Activated naive CD4-positive, alpha-beta T cell treated with anti-CD3 and anti-CD28 coated beads, Interleukin-2, amount 50 U/mL, for 72 hours (primary cell): ENCODE data around the gene PGBD5. TPM values are rescaled to one million over a fixed set of nuclear protein-coding genes. Genes with fewer than 3 reads are reported as not detected.
"Not testable (repeated sequence)": the region's sequence is repeated elsewhere in the genome, so short reads cannot be mapped to it uniquely, and the experiment has no call there.

Source experiments
- ATAC-seq, 2 donors: fragments of 150-1000 bp; cut with Tn5 transposase; 2 replicates each; pipeline ENCODE4 v1.10.0; 2021; ENCODE audit warnings: mild to moderate bottlenecking in 2 of 2, moderate library complexity in 2 of 2
- DNase-seq, 2 donors: peaks; one replicate each; pipeline ENCODE4 v3.0.0; 2021 to 2022; ENCODE audit warnings: low spot score in 2 of 2
- H3K27ac Mint-ChIP-seq, 2 donors: one replicate each; pipeline ENCODE4 v1.8.0; 2022; ENCODE audit warnings: mild to moderate bottlenecking in 2 of 2, mixed read lengths in 2 of 2
- H3K36me3 Mint-ChIP-seq, 2 donors: one replicate each; pipeline ENCODE4 v1.8.0; 2022; ENCODE audit warnings: mixed read lengths in 2 of 2
- H3K9me3 Mint-ChIP-seq, 2 donors: one replicate each; pipeline ENCODE4 v1.8.0; 2022; ENCODE audit warnings: mixed read lengths in 2 of 2
- total RNA-seq, 2 donors: library from RNA; stranded (reverse); gene quantifications; one replicate each; pipeline ENCODE4 v1.2.3, GENCODE V29; 2022

The PGBD5 gene
- total RNA-seq, 2 donors from 2014 or later, result 0.10 TPM; not detected in 1

DNA sequence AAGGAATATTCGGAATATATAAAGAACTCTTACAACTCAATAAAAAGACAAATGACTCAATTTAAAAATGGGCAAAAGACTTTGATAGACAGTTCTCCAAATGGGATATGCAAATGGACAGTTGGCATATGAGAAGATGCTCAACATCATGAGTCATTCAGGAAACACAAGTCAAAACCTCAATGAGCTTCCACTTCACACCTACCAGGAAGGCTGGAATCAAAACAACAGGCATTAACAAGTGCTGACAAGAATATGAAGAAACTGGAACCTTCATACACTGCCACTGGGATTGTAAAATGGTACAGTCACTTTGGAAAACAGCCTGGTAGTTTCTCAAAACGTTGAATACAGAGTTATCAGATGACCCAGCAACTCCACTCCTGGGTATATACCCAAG is 17.2 kb downstream of the PGBD5 start:
- H3K36me3 Mint-ChIP-seq, result no peaks in the 10 kb centered on the region
- H3K27ac Mint-ChIP-seq, result no peak overlapping the region
- ATAC-seq, result no peak
- DNase-seq, result no peak
- H3K9me3 Mint-ChIP-seq, result no peaks in the 10 kb centered on the region

DNA sequence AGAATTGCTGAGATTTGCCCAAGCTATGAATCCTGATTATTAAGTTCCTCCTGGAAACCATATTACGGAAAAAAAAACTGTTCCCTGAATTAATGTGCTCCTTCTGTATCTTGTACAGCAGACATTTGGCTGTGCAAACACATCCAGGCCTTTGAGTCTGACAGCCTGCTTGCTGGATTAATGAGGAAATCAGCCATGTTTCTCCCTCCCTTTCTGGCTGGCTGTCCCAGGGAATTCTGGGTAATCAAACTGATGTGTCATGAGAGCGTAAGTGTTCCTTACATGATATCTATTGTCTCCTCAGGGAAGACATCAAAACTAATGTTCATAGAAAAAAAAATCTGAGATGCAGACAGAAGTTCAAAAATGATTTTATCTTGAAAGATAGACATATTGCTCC is 18.8 kb downstream of the PGBD5 start:
- no peaks in the 10 kb centered on the region for H3K9me3 Mint-ChIP-seq
- no peaks in the 10 kb centered on the region for H3K36me3 Mint-ChIP-seq
- no peak for DNase-seq
- H3K27ac Mint-ChIP-seq, result no peak overlapping the region
- ATAC-seq, result no peak

GRCh38 chr1:230406727-230407126 is 19.4 kb downstream of the PGBD5 start:
- not testable (repeated sequence) for DNase-seq, ATAC-seq, H3K9me3 Mint-ChIP-seq, H3K27ac Mint-ChIP-seq, H3K36me3 Mint-ChIP-seq

DNA sequence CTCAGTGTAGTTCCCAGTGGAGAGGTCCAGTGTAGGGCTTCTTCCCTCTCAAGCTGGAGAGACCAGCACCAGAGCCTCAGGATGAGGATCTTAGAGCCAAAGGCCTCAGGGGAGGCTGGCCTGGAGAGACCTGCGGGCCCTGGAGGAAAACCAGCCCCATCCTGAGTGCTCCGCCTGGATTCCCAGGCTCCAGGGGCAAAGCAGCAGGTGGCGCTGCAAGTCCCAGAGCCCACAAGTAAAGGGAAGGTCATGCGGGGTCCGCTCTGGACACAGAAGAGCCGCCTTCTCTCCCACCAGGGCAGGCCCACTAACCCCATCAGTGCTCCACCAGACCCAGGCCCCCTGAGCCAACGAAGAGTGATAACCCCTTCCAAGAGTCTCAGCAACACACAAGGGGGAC is 22.7 kb downstream of the PGBD5 start:
- DNase-seq, result no peak
- Mint-ChIP-seq H3K36me3 (no peaks in the 10 kb centered on the region), H3K27ac (no peak overlapping the region), H3K9me3 (no peaks in the 10 kb centered on the region)
- no peak for ATAC-seq

GRCh38 chr1:230401763-230402294 is 24.3 kb downstream of the PGBD5 start:
- DNase-seq, result no peak
- no peaks in the 10 kb centered on the region for H3K9me3 Mint-ChIP-seq
- no peak for ATAC-seq
- H3K36me3 Mint-ChIP-seq, result peaks cover 0 to 7% of the 10 kb centered on the region in 2 donors
- H3K27ac Mint-ChIP-seq, result no peak overlapping the region

- H3K9me3 Mint-ChIP-seq, result no peaks in the 10 kb centered on the region
Measured at GRCh38 chr1:230401101-230401500, 25.0 kb downstream of the PGBD5 start.

GRCh38 chr1:230400007-230400344 is 26.2 kb downstream of the PGBD5 start:
- no peak overlapping the region for H3K27ac Mint-ChIP-seq
- no peaks in the 10 kb centered on the region for H3K9me3 Mint-ChIP-seq
- DNase-seq, result no peak
- ATAC-seq, result no peak
- peaks cover 0 to 7% of the 10 kb centered on the region in 2 donors for H3K36me3 Mint-ChIP-seq

More at GRCh38 chr1:230401101-230401500, 25.0 kb downstream of the PGBD5 start:
- Mint-ChIP-seq H3K36me3 (peaks cover 0 to 7% of the 10 kb centered on the region in 2 donors), H3K27ac (no peak overlapping the region)
- ATAC-seq (no peak), DNase-seq (no peak)

DNA sequence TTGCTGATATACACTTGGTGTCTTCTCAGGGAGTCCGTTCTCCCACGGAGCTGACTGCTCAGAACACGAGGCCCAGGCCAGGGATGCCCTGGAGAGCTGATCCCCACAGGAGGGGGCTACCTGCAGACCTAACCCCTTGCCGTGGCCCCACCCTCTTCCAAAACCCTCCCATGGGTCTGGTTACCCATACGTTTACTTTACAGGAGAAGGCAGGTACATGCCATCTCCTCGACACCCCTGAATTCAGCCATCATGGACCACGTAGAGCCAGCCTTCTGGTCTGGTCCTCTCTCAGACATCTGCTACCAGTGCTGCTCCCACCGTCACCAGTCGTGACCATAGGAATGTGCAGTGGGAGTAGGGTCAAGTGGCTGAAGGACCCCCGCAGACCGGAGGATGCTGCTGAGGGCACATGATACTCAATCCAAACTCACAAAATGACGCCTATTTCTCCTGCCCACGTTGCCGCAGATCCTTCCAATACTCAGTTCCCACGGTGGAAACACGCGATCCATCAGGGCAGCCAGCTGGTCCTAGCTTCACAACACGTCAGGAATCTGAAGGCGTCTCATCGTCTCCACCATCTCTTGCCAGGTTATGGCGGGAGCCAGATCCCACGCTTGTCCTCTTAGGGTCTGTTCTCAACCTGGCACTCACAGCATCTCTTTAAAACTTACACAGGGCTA is 26.7 kb downstream of the PGBD5 start:
- ATAC-seq (no peak), DNase-seq (no peak)
- Mint-ChIP-seq H3K9me3 (no peaks in the 10 kb centered on the region), H3K27ac (no peak overlapping the region), H3K36me3 (peaks cover 0 to 7% of the 10 kb centered on the region in 2 donors)

GRCh38 chr1:230398856-230399255 is 27.3 kb downstream of the PGBD5 start:
- peaks cover 0 to 11% of the 10 kb centered on the region in 2 donors for H3K36me3 Mint-ChIP-seq
- H3K9me3 Mint-ChIP-seq, result peaks cover 2 to 3% of the 10 kb centered on the region in 2 donors
- no peak for DNase-seq
- ATAC-seq, result no peak
- no peak overlapping the region for H3K27ac Mint-ChIP-seq

DNA sequence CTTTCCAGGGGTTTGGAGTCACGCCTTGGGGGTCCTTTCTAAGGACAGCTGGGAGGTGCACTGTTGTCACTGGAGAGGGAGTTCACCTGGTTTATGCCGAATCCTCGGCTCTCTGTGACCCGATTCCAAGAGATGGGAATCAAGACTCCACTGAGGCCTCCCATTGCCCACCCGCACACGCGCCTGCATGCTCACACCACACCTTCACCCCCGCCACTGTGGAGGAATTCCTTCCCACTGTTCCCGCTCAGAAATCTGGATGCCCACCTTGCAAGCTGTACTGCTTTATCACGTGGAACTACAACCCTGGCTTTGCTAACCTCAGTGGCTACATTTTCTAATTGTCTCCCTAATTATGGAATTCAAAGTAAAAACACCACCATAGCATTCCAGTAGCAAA is 29.2 kb downstream of the PGBD5 start:
- Mint-ChIP-seq H3K9me3 (peaks cover 3 to 4% of the 10 kb centered on the region in 2 donors), H3K36me3 (peaks cover 0 to 12% of the 10 kb centered on the region in 2 donors), H3K27ac (no peak overlapping the region)
- no peak for ATAC-seq
- DNase-seq, result no peak

DNA sequence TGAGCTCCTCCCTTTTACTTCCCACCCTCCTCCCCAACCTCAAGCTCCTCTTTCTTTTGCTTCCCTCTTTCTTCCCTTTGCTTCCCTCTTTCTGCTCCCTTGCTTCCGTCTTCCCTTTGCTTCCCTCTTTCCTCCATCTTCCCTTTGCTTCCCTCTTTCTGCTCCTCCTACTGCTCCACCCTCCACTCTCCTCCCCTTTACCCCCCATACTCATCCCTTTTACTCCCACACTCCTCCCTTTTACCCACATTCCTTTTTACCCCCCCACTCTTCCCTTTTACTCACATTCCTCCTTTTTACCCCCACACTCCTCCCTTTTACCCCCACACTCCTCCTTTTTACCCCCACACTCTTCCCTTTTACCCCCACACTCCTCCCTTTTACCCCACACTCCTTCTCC is 30.2 kb downstream of the PGBD5 start:
- H3K27ac Mint-ChIP-seq, result no peak overlapping the region

DNA sequence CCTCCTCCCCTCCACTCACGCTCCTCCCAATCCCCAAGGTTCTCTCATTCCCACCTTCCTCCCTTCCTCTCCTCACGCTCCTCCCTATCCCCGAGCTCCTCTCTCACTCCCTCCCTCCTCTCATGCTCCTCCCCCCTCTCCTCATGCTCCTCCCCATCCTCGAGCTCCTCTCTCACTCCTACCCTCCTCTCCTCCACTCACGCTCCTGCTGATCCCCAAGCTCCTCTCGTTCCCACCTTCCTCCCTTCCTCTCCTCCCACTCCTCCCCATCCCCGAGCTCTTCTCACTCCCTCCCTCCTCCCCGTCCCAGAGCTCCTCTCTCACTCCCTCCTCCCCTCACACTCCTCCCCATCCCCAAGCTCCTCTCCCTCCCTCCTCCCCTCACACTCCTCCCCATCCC is 31.4 kb downstream of the PGBD5 start:
- Mint-ChIP-seq H3K27ac (no peak overlapping the region), H3K9me3 (peaks cover 3 to 4% of the 10 kb centered on the region in 2 donors), H3K36me3 (peaks cover 0 to 12% of the 10 kb centered on the region in 2 donors)
- ATAC-seq, result no peak
- no peak for DNase-seq

More for the DNA sequence above, 30.2 kb downstream of the PGBD5 start:
- Mint-ChIP-seq H3K36me3 (peaks cover 0 to 12% of the 10 kb centered on the region in 2 donors), H3K9me3 (peaks cover 3 to 4% of the 10 kb centered on the region in 2 donors)
- ATAC-seq (no peak), DNase-seq (no peak)

DNA sequence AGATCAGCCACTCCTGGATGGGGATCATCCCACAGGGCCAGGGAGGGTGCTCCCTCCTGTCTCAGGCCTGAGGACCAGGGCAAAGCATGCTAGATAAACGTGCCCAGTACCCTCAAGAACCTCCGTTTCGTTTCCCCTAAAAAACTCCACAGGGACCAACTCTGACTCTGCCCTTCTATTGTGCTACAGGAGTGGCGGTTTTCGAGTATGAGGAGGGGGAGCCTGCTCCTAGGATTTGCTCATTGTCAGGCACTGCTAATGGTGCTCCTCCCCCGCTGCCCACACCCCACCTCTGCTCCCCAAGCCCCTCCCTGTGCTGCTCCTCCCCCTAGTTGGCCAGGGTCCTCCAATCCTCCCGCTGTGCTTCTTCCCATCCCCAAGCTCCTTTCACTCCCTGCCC is 32.0 kb downstream of the PGBD5 start:
- Mint-ChIP-seq H3K27ac (no peak overlapping the region), H3K9me3 (peaks cover 3 to 4% of the 10 kb centered on the region in 2 donors), H3K36me3 (peaks cover 0 to 12% of the 10 kb centered on the region in 2 donors)
- ATAC-seq (no peak), DNase-seq (no peak)

GRCh38 chr1:230393722-230394121 is 32.4 kb downstream of the PGBD5 start:
- H3K9me3 Mint-ChIP-seq, result peaks cover 3 to 4% of the 10 kb centered on the region in 2 donors
- DNase-seq (no peak), ATAC-seq (no peak)
- peaks cover 0 to 12% of the 10 kb centered on the region in 2 donors for H3K36me3 Mint-ChIP-seq
- H3K27ac Mint-ChIP-seq, result no peak overlapping the region

DNA sequence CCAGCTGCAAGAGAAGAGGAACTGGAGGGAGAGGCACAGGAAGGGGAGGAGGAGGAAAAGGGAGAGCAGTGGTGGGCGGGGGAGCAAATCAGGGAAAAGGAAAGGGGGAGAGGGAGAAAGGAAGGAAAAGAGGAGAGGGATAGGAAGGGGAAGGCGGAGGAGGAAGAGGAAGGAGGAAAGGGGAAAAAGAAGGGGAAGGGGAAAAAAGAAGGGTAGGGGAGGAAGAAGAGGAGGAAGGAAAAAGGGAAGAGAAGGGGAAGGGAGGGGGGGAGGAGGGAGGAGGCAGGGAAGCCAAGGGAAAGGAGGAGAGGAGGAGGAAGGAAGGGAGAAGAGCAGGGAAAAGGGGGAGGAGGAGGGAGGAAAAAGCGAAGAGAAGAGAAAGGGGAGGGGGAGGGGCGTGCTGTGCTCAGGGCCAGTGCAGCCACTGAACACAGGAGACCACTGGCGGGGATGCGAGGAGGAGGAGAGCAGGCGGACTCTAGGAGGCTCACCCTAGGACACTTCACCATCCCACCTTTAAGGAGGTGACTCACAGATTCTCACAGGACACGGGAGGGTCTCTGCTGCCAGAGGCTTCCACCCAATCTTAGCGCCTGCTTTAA is 33.1 kb downstream of the PGBD5 start:
- ATAC-seq (no peak), DNase-seq (no peak)
- Mint-ChIP-seq H3K27ac (no peak overlapping the region), H3K36me3 (peaks cover 0 to 12% of the 10 kb centered on the region in 2 donors), H3K9me3 (peaks cover 3 to 4% of the 10 kb centered on the region in 2 donors)

GRCh38 chr1:230392536-230392909 is 33.6 kb downstream of the PGBD5 start:
- no peak for ATAC-seq
- no peak for DNase-seq
- no peak overlapping the region for H3K27ac Mint-ChIP-seq
- peaks cover 0 to 11% of the 10 kb centered on the region in 2 donors for H3K36me3 Mint-ChIP-seq
- H3K9me3 Mint-ChIP-seq, result peaks cover 3 to 4% of the 10 kb centered on the region in 2 donors

GRCh38 chr1:230391776-230392535 is 34.2 kb downstream of the PGBD5 start:
- no peak overlapping the region for H3K27ac Mint-ChIP-seq
- no peak for DNase-seq
- H3K36me3 Mint-ChIP-seq, result peaks cover 0 to 5% of the 10 kb centered on the region in 2 donors
- no peak for ATAC-seq
- peaks cover 3 to 4% of the 10 kb centered on the region in 2 donors for H3K9me3 Mint-ChIP-seq
